A549 (cell line): Measurements from ENCODE around the gene PACS2.

Experiments
- CHD2 ChIP-seq: fragments of 150-350 bp; IDR thresholded peaks from 2 replicates; pipeline ENCODE4 v1.6.1; 2014; ENCODE audit warnings: low read length; ENCODE audit not compliant: partially characterized antibody
- EHMT2 ChIP-seq: fragments of 200-600 bp; sonication (generic); IDR thresholded peaks from 2 replicates; pipeline ENCODE4 v1.6.1; 2016; ENCODE audit warnings: antibody characterized with exemption, low read depth, mild to moderate bottlenecking, moderate library complexity
- KDM5A ChIP-seq: fragments of 200-600 bp; sonication (generic); IDR thresholded peaks from 2 replicates; pipeline ENCODE4 v1.6.1; 2016; ENCODE audit warnings: antibody characterized with exemption, mild to moderate bottlenecking
- MAFK ChIP-seq: fragments of 450-650 bp; IDR thresholded peaks from 2 replicates; pipeline ENCODE4 v1.6.1; 2014; ENCODE audit not compliant: partially characterized antibody
- PHF8 ChIP-seq: fragments of 200-600 bp; sonication (generic); IDR thresholded peaks from 2 replicates; pipeline ENCODE4 v1.6.1; 2016; ENCODE audit warnings: low read depth, mild to moderate bottlenecking, antibody characterized with exemption, moderate library complexity, borderline replicate concordance
- POLR2A ChIP-seq: IDR thresholded peaks from 2 replicates; pipeline ENCODE4 v1.6.1; 2012; ENCODE audit warnings: mild to moderate bottlenecking, low read length
- RCOR1 ChIP-seq: fragments of 150-350 bp; IDR thresholded peaks from 2 replicates; pipeline ENCODE4 v1.6.1; 2014; ENCODE audit warnings: antibody characterized with exemption, low read length, low read depth
- RFX5 ChIP-seq: fragments of 450-650 bp; IDR thresholded peaks from 2 replicates; pipeline ENCODE4 v1.7.1; 2014; ENCODE audit warnings: antibody characterized with exemption, mild to moderate bottlenecking, moderate library complexity
- SMC3 ChIP-seq: fragments of >200 bp; sonication (Bioruptor Twin); formaldehyde crosslinking; IDR thresholded peaks from 3 replicates; pipeline ENCODE4 v1.6.1; 2018; ENCODE audit warnings: inconsistent platforms
- TF ChIP-seq, protein P1 (sequence below): fragments of >200 bp; sonication (Bioruptor Twin); formaldehyde crosslinking; IDR thresholded peaks from 3 replicates; pipeline ENCODE4 v1.5.1; 2016
- TF ChIP-seq, protein P2 (sequence below): fragments of 200-600 bp; sonication (generic); IDR thresholded peaks from 2 replicates; pipeline ENCODE4 v1.6.1; 2016; ENCODE audit warnings: antibody characterized with exemption, mild to moderate bottlenecking, moderate library complexity
- TF ChIP-seq, protein P3 (sequence below): IDR thresholded peaks from 2 replicates; pipeline ENCODE4 v1.6.1; 2012

DNA sequence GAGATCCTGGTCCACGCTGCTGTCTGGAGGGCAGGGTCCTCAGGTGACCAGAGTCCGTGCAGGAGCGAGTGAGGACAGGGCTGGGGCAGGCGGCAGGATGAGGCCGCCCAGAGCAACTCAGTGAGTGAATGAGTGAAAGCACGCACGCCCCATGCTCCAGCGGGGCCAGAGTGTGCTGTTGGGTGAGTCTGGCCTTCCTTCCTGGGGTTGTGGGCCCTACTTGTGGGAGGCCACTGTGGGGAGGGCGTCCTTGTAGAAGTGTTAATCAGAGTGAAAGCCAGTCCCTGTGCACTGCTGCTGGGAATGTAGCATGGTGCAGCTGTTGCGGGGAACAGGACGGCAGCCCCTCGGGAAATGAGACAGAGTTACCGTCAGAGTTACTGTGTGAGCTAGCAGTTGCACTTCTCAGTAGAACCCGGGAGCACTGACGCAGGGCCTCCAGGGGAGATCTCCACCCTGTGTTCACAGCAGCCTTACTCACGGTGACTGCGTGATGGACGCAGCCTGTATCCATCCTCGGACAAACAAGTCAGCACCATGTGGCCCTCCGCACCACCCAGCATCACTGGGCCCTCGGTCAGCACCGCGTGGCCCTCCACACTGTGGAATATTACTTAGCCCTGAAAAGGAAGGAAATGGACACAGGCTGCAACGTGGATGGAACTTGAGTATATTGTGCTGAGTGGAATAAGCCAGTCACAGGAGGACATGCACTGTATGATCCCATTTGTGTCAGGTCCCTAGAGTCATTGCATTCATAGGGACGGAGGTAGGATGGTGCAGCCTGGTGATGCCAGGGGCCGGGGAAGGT, 22.1 kb downstream of the PACS2 start:
- TF ChIP-seq POLR2A (no peak), CHD2 (no peak), RFX5 (no peak), EHMT2 (no peak), PHF8 (no peak), RCOR1 (no peak), MAFK (no peak), KDM5A (no peak), SMC3 (no peak)
- TF ChIP-seq, protein P1, sequence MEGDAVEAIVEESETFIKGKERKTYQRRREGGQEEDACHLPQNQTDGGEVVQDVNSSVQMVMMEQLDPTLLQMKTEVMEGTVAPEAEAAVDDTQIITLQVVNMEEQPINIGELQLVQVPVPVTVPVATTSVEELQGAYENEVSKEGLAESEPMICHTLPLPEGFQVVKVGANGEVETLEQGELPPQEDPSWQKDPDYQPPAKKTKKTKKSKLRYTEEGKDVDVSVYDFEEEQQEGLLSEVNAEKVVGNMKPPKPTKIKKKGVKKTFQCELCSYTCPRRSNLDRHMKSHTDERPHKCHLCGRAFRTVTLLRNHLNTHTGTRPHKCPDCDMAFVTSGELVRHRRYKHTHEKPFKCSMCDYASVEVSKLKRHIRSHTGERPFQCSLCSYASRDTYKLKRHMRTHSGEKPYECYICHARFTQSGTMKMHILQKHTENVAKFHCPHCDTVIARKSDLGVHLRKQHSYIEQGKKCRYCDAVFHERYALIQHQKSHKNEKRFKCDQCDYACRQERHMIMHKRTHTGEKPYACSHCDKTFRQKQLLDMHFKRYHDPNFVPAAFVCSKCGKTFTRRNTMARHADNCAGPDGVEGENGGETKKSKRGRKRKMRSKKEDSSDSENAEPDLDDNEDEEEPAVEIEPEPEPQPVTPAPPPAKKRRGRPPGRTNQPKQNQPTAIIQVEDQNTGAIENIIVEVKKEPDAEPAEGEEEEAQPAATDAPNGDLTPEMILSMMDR: no peak
- TF ChIP-seq, protein P2, sequence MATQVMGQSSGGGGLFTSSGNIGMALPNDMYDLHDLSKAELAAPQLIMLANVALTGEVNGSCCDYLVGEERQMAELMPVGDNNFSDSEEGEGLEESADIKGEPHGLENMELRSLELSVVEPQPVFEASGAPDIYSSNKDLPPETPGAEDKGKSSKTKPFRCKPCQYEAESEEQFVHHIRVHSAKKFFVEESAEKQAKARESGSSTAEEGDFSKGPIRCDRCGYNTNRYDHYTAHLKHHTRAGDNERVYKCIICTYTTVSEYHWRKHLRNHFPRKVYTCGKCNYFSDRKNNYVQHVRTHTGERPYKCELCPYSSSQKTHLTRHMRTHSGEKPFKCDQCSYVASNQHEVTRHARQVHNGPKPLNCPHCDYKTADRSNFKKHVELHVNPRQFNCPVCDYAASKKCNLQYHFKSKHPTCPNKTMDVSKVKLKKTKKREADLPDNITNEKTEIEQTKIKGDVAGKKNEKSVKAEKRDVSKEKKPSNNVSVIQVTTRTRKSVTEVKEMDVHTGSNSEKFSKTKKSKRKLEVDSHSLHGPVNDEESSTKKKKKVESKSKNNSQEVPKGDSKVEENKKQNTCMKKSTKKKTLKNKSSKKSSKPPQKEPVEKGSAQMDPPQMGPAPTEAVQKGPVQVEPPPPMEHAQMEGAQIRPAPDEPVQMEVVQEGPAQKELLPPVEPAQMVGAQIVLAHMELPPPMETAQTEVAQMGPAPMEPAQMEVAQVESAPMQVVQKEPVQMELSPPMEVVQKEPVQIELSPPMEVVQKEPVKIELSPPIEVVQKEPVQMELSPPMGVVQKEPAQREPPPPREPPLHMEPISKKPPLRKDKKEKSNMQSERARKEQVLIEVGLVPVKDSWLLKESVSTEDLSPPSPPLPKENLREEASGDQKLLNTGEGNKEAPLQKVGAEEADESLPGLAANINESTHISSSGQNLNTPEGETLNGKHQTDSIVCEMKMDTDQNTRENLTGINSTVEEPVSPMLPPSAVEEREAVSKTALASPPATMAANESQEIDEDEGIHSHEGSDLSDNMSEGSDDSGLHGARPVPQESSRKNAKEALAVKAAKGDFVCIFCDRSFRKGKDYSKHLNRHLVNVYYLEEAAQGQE: no peak
- TF ChIP-seq, protein P3, sequence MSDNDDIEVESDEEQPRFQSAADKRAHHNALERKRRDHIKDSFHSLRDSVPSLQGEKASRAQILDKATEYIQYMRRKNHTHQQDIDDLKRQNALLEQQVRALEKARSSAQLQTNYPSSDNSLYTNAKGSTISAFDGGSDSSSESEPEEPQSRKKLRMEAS: no peak
